Measurements from ENCODE around the gene BOK. TPM values are rescaled to one million over a fixed set of nuclear protein-coding genes. Genes with fewer than 3 reads are reported as not detected.
A peak's percentile ranks its signal among the peaks of the same experiment; 100 is the strongest.

BOK gene
- total and polyA plus RNA-seq, 4 donors, result 11.8 to 44.3 (median 29.1) TPM

DNA sequence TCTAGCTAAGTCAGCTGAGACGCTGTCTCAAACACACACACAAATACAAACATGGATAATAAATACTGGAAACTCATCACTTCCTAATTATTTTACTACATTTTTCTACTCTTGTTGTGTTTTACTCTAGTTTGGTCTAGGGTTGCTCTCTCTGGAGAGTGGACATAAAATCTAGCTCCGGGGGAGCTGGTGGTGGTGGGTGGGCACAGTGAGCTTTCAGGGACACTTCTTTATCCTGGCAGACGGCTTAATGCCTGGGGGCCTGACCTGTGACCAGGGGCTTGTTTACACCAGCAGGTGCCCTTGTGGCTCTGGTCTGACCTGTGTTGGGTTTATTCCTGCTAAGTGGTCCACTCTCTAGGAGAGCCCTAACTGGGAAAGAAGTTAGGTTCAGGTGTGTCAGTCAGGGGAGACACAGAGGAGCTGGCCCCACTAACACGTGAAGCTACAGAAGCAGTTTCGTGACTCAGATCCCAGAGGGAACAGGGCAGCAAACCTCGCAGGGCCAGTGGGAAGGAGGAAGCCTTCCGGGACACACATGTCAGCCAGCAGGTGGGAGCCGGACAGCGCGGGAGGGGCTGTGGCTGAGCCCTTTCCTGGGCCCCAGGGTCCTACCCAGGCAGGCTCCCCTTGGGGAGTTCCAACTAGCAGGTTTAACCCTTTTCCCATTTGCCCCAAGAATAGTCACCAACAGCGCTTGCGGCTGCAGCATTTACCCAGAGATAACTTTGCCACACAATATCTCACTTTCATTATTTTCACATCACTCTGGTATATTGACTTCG is 22.5 kb upstream of the BOK start:
- WGBS, 2 donors, result 72 to 74% methylated on average over 13 of the region's 13 CpGs
- no peaks in the 10 kb centered on the region for H3K36me3 ChIP-seq (ENCODE audit: control insufficient read depth in 4 of 4, insufficient read depth in 4 of 4, low read length in 4 of 4)
- TF ChIP-seq, protein P1, sequence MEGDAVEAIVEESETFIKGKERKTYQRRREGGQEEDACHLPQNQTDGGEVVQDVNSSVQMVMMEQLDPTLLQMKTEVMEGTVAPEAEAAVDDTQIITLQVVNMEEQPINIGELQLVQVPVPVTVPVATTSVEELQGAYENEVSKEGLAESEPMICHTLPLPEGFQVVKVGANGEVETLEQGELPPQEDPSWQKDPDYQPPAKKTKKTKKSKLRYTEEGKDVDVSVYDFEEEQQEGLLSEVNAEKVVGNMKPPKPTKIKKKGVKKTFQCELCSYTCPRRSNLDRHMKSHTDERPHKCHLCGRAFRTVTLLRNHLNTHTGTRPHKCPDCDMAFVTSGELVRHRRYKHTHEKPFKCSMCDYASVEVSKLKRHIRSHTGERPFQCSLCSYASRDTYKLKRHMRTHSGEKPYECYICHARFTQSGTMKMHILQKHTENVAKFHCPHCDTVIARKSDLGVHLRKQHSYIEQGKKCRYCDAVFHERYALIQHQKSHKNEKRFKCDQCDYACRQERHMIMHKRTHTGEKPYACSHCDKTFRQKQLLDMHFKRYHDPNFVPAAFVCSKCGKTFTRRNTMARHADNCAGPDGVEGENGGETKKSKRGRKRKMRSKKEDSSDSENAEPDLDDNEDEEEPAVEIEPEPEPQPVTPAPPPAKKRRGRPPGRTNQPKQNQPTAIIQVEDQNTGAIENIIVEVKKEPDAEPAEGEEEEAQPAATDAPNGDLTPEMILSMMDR (IDR thresholded peaks at IDR 0.05; ENCODE audit: control extremely low read depth, extremely low read depth), result no peak
- DNase-seq, result no peak
- peaks cover 0 to 6% (median 0%) of the 10 kb centered on the region in 5 donors for H3K4me1 ChIP-seq (ENCODE audit: control insufficient read depth in 5 of 5, insufficient read depth in 5 of 5, low read length in 5 of 5)
- no peak for ATAC-seq (ENCODE audit: insufficient read depth, low FRiP score)
- peaks cover 0 to 2% (median 0%) of the 10 kb centered on the region in 4 donors for H3K9me3 ChIP-seq (ENCODE audit: control insufficient read depth in 4 of 4, insufficient read depth in 3 of 4, low read length in 3 of 4)
- H3K9ac ChIP-seq (ENCODE audit: insufficient read depth in 1 of 2, low read length in 2 of 2), result no peak overlapping the region
- H3K27me3 ChIP-seq (ENCODE audit: control insufficient read depth in 3 of 3, insufficient read depth in 3 of 3, low read length in 2 of 3), result no peaks in the 10 kb centered on the region
- no peak overlapping the region for H3K4me3 ChIP-seq
- no peak overlapping the region for H3K27ac ChIP-seq (ENCODE audit: low read depth in 1 of 2, low read length in 1 of 2)

DNA sequence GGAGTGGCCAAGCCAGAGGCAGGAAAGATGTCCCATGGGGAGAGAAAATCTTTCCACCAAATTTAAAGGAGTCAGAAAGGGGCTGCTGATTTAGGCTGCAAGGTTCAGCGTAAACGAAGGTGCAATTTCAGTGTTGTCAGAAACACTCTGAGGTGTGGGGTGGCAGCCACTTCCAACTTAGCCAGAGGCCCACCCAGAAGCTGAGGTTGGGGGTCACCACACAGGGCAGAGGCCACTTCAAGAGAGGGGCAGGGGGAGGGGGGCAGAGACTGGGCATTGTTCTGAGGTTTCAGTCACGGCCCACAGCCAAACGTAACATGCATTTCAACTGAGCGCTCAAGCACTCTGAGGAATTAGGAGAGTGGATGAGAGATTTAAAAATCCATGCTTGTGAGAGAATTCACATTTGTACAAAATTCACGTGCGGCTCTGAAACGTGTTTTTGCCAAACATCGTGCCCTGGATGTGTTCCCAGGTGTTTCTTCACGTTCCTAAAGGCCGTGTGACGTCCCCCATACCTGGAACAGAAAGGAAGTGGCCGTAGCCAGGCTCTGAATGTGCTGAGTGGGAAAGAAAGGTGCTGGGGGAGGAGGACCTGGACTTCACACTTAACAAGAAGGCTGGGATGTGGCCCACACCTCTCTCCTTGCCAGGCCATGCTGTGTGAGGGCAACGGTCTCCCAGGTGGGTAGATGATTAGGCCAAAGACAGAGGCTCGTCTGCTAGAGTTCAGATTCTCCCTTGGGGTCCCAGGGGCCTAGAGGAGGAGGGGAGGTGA is 19.5 kb upstream of the BOK start:
- TF ChIP-seq, protein P1 (IDR thresholded peaks at IDR 0.05; ENCODE audit: control extremely low read depth, extremely low read depth), result no peak
- no peak for ATAC-seq (ENCODE audit: insufficient read depth, low FRiP score)

DNA sequence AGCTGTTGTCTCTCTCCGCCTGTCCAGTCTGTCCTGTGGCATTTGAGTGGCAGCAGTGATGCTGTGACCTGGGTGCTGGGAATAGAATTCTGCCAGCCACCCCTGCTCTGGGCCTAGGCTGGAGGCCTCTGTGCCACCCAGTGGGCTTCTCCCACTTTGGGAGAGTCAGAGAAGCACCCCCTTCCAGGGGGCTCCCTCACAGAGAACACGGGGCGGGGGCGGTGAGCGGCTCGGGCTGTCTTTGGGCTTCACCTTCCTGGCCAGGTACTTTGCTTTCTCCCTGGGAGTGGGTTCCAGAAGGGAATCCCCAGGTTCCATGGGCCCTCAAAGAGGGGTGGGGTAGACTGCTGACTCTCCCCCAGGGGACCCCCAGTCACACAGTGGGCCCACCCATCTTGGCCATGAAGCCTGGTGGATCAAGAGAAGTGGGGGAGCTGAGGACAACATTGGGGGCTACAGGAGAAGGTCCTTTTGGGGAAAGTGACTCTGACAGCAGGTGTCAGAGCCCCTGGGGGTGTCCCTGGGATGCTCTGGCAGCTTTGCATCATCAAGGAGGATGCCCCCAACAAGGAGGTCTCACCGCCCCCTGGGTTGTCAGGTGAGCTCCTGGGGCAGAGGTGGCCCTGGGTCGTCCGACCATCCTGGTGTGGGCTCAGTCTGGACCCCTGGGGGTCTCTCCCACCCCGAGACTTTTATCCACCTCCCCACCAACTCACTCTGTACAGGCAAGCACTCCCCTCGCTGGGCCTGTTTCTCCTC is 18.8 kb upstream of the BOK start:
- no peak overlapping the region for H3K4me3 ChIP-seq
- H3K27ac ChIP-seq (ENCODE audit: low read depth in 1 of 2, low read length in 1 of 2), result peak overlapping the region in 1 of 2 donors; percentile 88
- no peak for ATAC-seq (ENCODE audit: insufficient read depth, low FRiP score)
- peaks cover 0 to 2% (median 0%) of the 10 kb centered on the region in 4 donors for H3K9me3 ChIP-seq (ENCODE audit: control insufficient read depth in 4 of 4, insufficient read depth in 3 of 4, low read length in 3 of 4)
- H3K9ac ChIP-seq (ENCODE audit: insufficient read depth in 1 of 2, low read length in 2 of 2), result no peak overlapping the region
- no peak for DNase-seq
- 95 to 98% methylated on average over 11 of the region's 11 CpGs for WGBS, 2 donors
- peaks cover 0 to 6% (median 0%) of the 10 kb centered on the region in 3 donors for H3K27me3 ChIP-seq (ENCODE audit: control insufficient read depth in 3 of 3, insufficient read depth in 3 of 3, low read length in 2 of 3)
- TF ChIP-seq, protein P1 (IDR thresholded peaks at IDR 0.05; ENCODE audit: control extremely low read depth, extremely low read depth), result no peak
- H3K4me1 ChIP-seq (ENCODE audit: control insufficient read depth in 5 of 5, insufficient read depth in 5 of 5, low read length in 5 of 5), result peaks cover 0 to 12% (median 7%) of the 10 kb centered on the region in 5 donors
- H3K36me3 ChIP-seq (ENCODE audit: control insufficient read depth in 4 of 4, insufficient read depth in 4 of 4, low read length in 4 of 4), result no peaks in the 10 kb centered on the region

More for the DNA sequence above, 19.5 kb upstream of the BOK start:
- Histone ChIP-seq H3K27me3 (ENCODE audit: control insufficient read depth in 3 of 3, insufficient read depth in 3 of 3, low read length in 2 of 3) (peaks cover 0 to 6% (median 0%) of the 10 kb centered on the region in 3 donors), H3K4me1 (ENCODE audit: control insufficient read depth in 5 of 5, insufficient read depth in 5 of 5, low read length in 5 of 5) (peaks cover 0 to 10% (median 7%) of the 10 kb centered on the region in 5 donors), H3K9me3 (ENCODE audit: control insufficient read depth in 4 of 4, insufficient read depth in 3 of 4, low read length in 3 of 4) (peaks cover 0 to 2% (median 0%) of the 10 kb centered on the region in 4 donors), H3K9ac (ENCODE audit: insufficient read depth in 1 of 2, low read length in 2 of 2) (no peak overlapping the region), H3K27ac (ENCODE audit: low read depth in 1 of 2, low read length in 1 of 2) (peak overlapping the region in 1 of 2 donors; percentile 88), H3K4me3 (no peak overlapping the region), H3K36me3 (ENCODE audit: control insufficient read depth in 4 of 4, insufficient read depth in 4 of 4, low read length in 4 of 4) (no peaks in the 10 kb centered on the region)
- WGBS, 2 donors, result 75 to 90% methylated on average over 15 of the region's 15 CpGs
- DNase-seq, result no peak

Data from lung (tissue), 12 donors.